Measurements from ENCODE around the gene CILP2. TPM values are rescaled to one million over a fixed set of nuclear protein-coding genes. Genes with fewer than 3 reads are reported as not detected.

The CILP2 gene
- total and polyA plus RNA-seq, 2 experiments from 2014 or later, result 4.0 to 21.6 TPM

DNA sequence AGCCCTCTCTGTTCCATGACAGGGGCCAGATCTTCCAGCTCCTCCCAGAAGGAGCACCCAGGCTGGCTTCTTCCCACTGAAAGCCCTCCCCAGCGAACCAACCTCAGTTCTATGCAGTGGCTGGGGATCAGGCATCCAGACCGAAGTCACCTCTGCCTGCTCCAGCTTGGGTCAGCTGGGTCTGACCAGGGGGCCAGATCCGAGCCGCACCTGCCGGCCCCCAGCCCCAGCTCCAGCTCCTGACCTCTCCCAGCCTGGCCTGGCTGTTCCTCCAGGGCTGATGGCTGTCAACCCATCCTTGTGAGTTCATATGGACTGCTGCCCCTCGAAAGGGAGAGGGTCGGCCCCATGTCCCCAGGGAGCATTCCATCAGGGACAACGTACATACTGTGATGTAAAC, 30.7 kb upstream of the CILP2 start:
- Mint-ChIP-seq H3K27me3 (ENCODE audit: insufficient read depth, low read depth, poor library complexity) (peaks cover 24% of the 10 kb centered on the region), H3K36me3 (ENCODE audit: low read depth) (peaks cover 43% of the 10 kb centered on the region), H3K4me1 (peaks cover 15% of the 10 kb centered on the region), H3K27ac (no peak overlapping the region), H3K4me3 (no peak overlapping the region), H3K9me3 (no peaks in the 10 kb centered on the region)
- Histone ChIP-seq H4K20me1 (replicated peaks; ENCODE audit: insufficient read depth) (peaks cover 11% of the 10 kb centered on the region), H3K9me2 (ENCODE audit: insufficient read depth) (no peaks in the 10 kb centered on the region), H3K4me1 (ENCODE audit: insufficient read depth) (no peaks in the 10 kb centered on the region), H3F3A (replicated peaks; ENCODE audit: low read depth) (peaks cover 28% of the 10 kb centered on the region), H3K27ac (ENCODE audit: low read depth) (no peak overlapping the region), H3K36me3 (ENCODE audit: insufficient read depth) (peaks cover 12% of the 10 kb centered on the region; the same call in 1 of the 2 replicates), H3K79me2 (replicated peaks; ENCODE audit: insufficient read depth) (no peaks in the 10 kb centered on the region), H2AFZ (no peak overlapping the region), H3K4me2 (no peak overlapping the region), H3K27me3 (ENCODE audit: insufficient read depth) (no peaks in the 10 kb centered on the region), H3K4me3 (no peak overlapping the region)
- DNase-seq (ENCODE audit: low spot score), result no peak
- ATAC-seq, result no peak
- no peak for TF ChIP-seq EZH2 (IDR thresholded peaks at IDR 0.05; ENCODE audit: low read depth, unreplicated experiment)
- TF ChIP-seq ZNF462 (CRISPR knock-in tag; IDR thresholded peaks at IDR 0.05), result no peak
- TF ChIP-seq, protein P1, sequence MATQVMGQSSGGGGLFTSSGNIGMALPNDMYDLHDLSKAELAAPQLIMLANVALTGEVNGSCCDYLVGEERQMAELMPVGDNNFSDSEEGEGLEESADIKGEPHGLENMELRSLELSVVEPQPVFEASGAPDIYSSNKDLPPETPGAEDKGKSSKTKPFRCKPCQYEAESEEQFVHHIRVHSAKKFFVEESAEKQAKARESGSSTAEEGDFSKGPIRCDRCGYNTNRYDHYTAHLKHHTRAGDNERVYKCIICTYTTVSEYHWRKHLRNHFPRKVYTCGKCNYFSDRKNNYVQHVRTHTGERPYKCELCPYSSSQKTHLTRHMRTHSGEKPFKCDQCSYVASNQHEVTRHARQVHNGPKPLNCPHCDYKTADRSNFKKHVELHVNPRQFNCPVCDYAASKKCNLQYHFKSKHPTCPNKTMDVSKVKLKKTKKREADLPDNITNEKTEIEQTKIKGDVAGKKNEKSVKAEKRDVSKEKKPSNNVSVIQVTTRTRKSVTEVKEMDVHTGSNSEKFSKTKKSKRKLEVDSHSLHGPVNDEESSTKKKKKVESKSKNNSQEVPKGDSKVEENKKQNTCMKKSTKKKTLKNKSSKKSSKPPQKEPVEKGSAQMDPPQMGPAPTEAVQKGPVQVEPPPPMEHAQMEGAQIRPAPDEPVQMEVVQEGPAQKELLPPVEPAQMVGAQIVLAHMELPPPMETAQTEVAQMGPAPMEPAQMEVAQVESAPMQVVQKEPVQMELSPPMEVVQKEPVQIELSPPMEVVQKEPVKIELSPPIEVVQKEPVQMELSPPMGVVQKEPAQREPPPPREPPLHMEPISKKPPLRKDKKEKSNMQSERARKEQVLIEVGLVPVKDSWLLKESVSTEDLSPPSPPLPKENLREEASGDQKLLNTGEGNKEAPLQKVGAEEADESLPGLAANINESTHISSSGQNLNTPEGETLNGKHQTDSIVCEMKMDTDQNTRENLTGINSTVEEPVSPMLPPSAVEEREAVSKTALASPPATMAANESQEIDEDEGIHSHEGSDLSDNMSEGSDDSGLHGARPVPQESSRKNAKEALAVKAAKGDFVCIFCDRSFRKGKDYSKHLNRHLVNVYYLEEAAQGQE (IDR thresholded peaks at IDR 0.05; ENCODE audit: unreplicated experiment), result no peak
- TF ChIP-seq EZH2phosphoT487 (IDR thresholded peaks at IDR 0.05; ENCODE audit: unreplicated experiment), result no peak
- no peak for TF ChIP-seq CTCF (conservative IDR thresholded peaks at IDR 0.05; ENCODE audit: low read depth in 2 of 2)
- TF ChIP-seq ZNF331 (CRISPR knock-in tag; IDR thresholded peaks at IDR 0.05; ENCODE audit: low read depth), result no peak
- TF ChIP-seq CREB1 (CRISPR knock-in tag; IDR thresholded peaks at IDR 0.05; ENCODE audit: low read depth), result no peak
- TF ChIP-seq JUNB (IDR thresholded peaks at IDR 0.05; ENCODE audit: unreplicated experiment), result no peak
- no peak for TF ChIP-seq ZNF114 (CRISPR knock-in tag; IDR thresholded peaks at IDR 0.05)
- no peak for TF ChIP-seq POLR2AphosphoS5 (IDR thresholded peaks at IDR 0.05; ENCODE audit: low read depth)
- no peak for TF ChIP-seq STAT1 (IDR thresholded peaks at IDR 0.05; ENCODE audit: unreplicated experiment)

Measured in GM23338 (cell line).